ENCODE results near the gene STXBP2. TPM values are rescaled to one million over a fixed set of nuclear protein-coding genes. Genes with fewer than 3 reads are reported as not detected.
A peak's percentile ranks its signal among the peaks of the same experiment; 100 is the strongest.

The STXBP2 gene
- total and polyA plus RNA-seq, 9 of the 15 experiments (the other 6 are each of a cell fraction or from before 2014, with no cell fraction given): 2.5 to 163 (median 71.3) TPM

- Histone ChIP-seq H3K4me1 (replicated peaks in 1 of 2; ENCODE audit: control insufficient read depth in 2 of 2, insufficient read depth in 2 of 2, low read length in 2 of 2) (peaks cover 0 to 14% of the 10 kb centered on the region in 2 experiments; a peak in 2 of 5 replicates), H3K9me3 (replicated peaks; ENCODE audit: control insufficient read depth, insufficient read depth, low read depth, low read length) (0 out of 2 replicates have a peak, but pooled peaks cover 1% of the 10 kb centered on the region), H3K4me2 (ENCODE audit: insufficient read depth, low read length) (no peak overlapping the region), H3K9me1 (ENCODE audit: control insufficient read depth, insufficient read depth, low read length) (no peaks in the 10 kb centered on the region), H3K27me3 (ENCODE audit: control insufficient read depth in 2 of 2, insufficient read depth in 2 of 2, low read length in 2 of 2) (peaks cover 21 to 42% of the 10 kb centered on the region in 2 experiments; a peak in 4 of 5 replicates), H3K27ac (ENCODE audit: extremely low read depth, low read depth, low read length) (no peak overlapping the region), H3K4me3 (no peak overlapping the region), H3K36me3 (ENCODE audit: control insufficient read depth, insufficient read depth, low read length) (no peaks in the 10 kb centered on the region), H3K79me2 (ENCODE audit: control insufficient read depth, insufficient read depth, low read length) (no peaks in the 10 kb centered on the region), H4K20me1 (replicated peaks; ENCODE audit: control insufficient read depth, insufficient read depth, low read length) (0 out of 2 replicates have a peak, but pooled peaks cover 5% of the 10 kb centered on the region), H2AFZ (ENCODE audit: low read depth, low read length) (no peak overlapping the region), H3K9ac (ENCODE audit: insufficient read depth in 1 of 2, low read depth in 2 of 2, low read length in 2 of 2) (no peak overlapping the region)
- TF ChIP-seq ZBTB7A (IDR thresholded peaks at IDR 0.05; ENCODE audit: borderline replicate concordance, control insufficient read depth, low read depth, low read length): peak; percentile 28; the same call in 1 of the 2 replicates
- no peak for TF ChIP-seq SRSF9 (IDR thresholded peaks at IDR 0.05; ENCODE audit: borderline replicate concordance, low read depth, low read length)
- TF ChIP-seq CREB3 (tag; conservative IDR thresholded peaks at IDR 0.05; ENCODE audit: low read depth): no peak
- TF ChIP-seq SMARCA5 (IDR thresholded peaks at IDR 0.05): no peak
- no peak for TF ChIP-seq FOSL1 (tag; conservative IDR thresholded peaks at IDR 0.05)
- TF ChIP-seq ZBTB40 (IDR thresholded peaks at IDR 0.05): no peak
- no peak for TF ChIP-seq ZBTB40 (CRISPR knock-in tag; IDR thresholded peaks at IDR 0.05)
- ChIA-PET CTCF (ENCODE audit: low intra/inter-chr PET ratio) (no interaction called here), POLR2A (interaction anchor here (1.4 kb wide), 1 partner anchor 16 kb away, joined by 3 read pairs; no protein-coding TSS in a partner anchor)
- intact Hi-C loops (cut with micrococcal nuclease): no loop called here
- 26% methylated on average over 11 of the region's 70 CpGs for WGBS (ENCODE audit: insufficient coverage, low coverage, missing lambda C conversion rate)
- no TSS peak for BruUV-seq (replicated peaks)
- no peak for DNase-seq (ENCODE audit: extremely low read depth in 1 of 4, low spot score in 3 of 4)
- FAIRE-seq: no peak
- in situ Hi-C loops (cut with MboI): no loop called here
- no peak for ATAC-seq
Measured at GRCh38 chr19:7596211-7596937, 40.5 kb upstream of the STXBP2 start.
